Keratinocyte (primary cell): ENCODE data around the gene ADSL. TPM values are rescaled to one million over a fixed set of nuclear protein-coding genes. Genes with fewer than 3 reads are reported as not detected.

Experiments
- DNase-seq: peaks from one replicate; pipeline ENCODE4 v3.0.0-alpha.2; 2011; ENCODE audit warnings: low read depth, missing footprints, low spot score
- FAIRE-seq: peaks from 2 replicates; lab custom pipeline; 2011; peaks lifted over from hg19 to GRCh38; lab: Jason Lieb, UNC
- H2AFZ ChIP-seq: 2 replicates; pipeline ENCODE4 v1.6.0; 2012; ENCODE audit warnings: low read length, control low read depth, inconsistent platforms; ENCODE audit not compliant: control insufficient read depth
- H3K27ac ChIP-seq: 2 replicates; pipeline ENCODE4 v1.5.1; 2011; ENCODE audit warnings: low read length; ENCODE audit not compliant: control insufficient read depth, insufficient read depth
- H3K27me3 ChIP-seq: 3 replicates; pipeline ENCODE4 v1.6.0; 2011; ENCODE audit warnings: low read length; ENCODE audit not compliant: control insufficient read depth, insufficient read depth; ENCODE audit errors: extremely low read depth
- H3K36me3 ChIP-seq, 2 experiments: 2 replicates in 1 of 2; 3 replicates in 1 of 2; pipeline ENCODE4 v1.5.1; 2011; ENCODE audit warnings: low read length in 2 of 2, mild to moderate bottlenecking in 1 of 2; ENCODE audit not compliant: control insufficient read depth in 2 of 2, insufficient read depth in 2 of 2; ENCODE audit errors: extremely low read depth in 1 of 2
- H3K4me1 ChIP-seq: 3 replicates; pipeline ENCODE4 v1.5.1; 2011; ENCODE audit warnings: low read length; ENCODE audit not compliant: control insufficient read depth, insufficient read depth; ENCODE audit errors: extremely low read depth
- H3K4me2 ChIP-seq: 3 replicates; pipeline ENCODE4 v1.6.0; 2011; ENCODE audit warnings: low read depth, low read length; ENCODE audit not compliant: control insufficient read depth, insufficient read depth; ENCODE audit errors: extremely low read depth
- H3K4me3 ChIP-seq, 3 experiments: fragments of 200-600 bp in 1 of 3; sonication (generic) in 1 of 3; 2 replicates in 2 of 3; 3 replicates in 1 of 3; pipeline ENCODE4 v1.5.1; 2011 to 2016; ENCODE audit warnings: low read length in 3 of 3, mild to moderate bottlenecking in 3 of 3, control low read depth in 2 of 3, inconsistent platforms in 1 of 3, low read depth in 1 of 3, mixed read lengths in 1 of 3, mixed run types in 1 of 3, moderate library complexity in 1 of 3; ENCODE audit not compliant: control insufficient read depth in 2 of 3, insufficient read depth in 2 of 3; ENCODE audit errors: extremely low read depth in 1 of 3
- H3K79me2 ChIP-seq: 2 replicates; pipeline ENCODE4 v1.6.0; 2012; ENCODE audit warnings: low read length; ENCODE audit not compliant: control insufficient read depth, insufficient read depth
- H3K9ac ChIP-seq: 3 replicates; pipeline ENCODE4 v1.6.0; 2011; ENCODE audit warnings: low read length; ENCODE audit not compliant: control insufficient read depth, insufficient read depth; ENCODE audit errors: extremely low read depth
- H3K9me1 ChIP-seq: 3 replicates; pipeline ENCODE4 v1.6.0; 2011; ENCODE audit warnings: low read length; ENCODE audit not compliant: control insufficient read depth, insufficient read depth; ENCODE audit errors: extremely low read depth
- H3K9me3 ChIP-seq: 2 replicates; pipeline ENCODE4 v1.5.1; 2012; ENCODE audit warnings: low read depth, low read length; ENCODE audit not compliant: control insufficient read depth
- H4K20me1 ChIP-seq: 3 replicates; pipeline ENCODE4 v1.6.0; 2011; ENCODE audit warnings: low read length; ENCODE audit not compliant: control insufficient read depth, insufficient read depth; ENCODE audit errors: extremely low read depth
- EZH2 ChIP-seq: IDR thresholded peaks from one replicate; pipeline ENCODE4 v1.6.1; 2012; ENCODE audit warnings: inconsistent platforms, mild to moderate bottlenecking, low read length, moderate library complexity
- dilution Hi-C: fragments of 300-500 bp; cut with MboI; formaldehyde crosslinking; loops from one replicate; pipeline ENCODE4 v1.7.0; 2020; ENCODE audit warnings: low sequenced_read_pairs; ENCODE audit not compliant: extremely low pct_ligation_motif_present
- polyA plus RNA-seq, 5 experiments: library from polyadenylated mRNA; depleted of rRNA in 3 of 5; stranded (reverse) in 3 of 5; stranded (forward) in 1 of 5; unstranded in 1 of 5; fragments of >200 nt; gene quantifications; 1 replicate in 1 of 5; 2 replicates in 3 of 5; 3 replicates in 1 of 5; pipeline versions ENCODE4 v1.2.1 to v1.2.3, GENCODE V29; 2011 to 2012; ENCODE audit warnings: missing spikeins in 2 of 5, low read depth in 1 of 5, low replicate concordance in 1 of 5
- TF ChIP-seq, protein P1 (sequence below), 3 experiments: IDR thresholded peaks in 1 of 3; conservative IDR thresholded peaks in 1 of 3; optimal IDR thresholded peaks in 1 of 3; 2 replicates in 2 of 3; 3 replicates in 1 of 3; pipeline versions ENCODE3 to v1.5.1; 2011; ENCODE audit warnings: low read length in 3 of 3, mild to moderate bottlenecking in 3 of 3, moderate library complexity in 2 of 3, control low read depth in 1 of 3, inconsistent platforms in 1 of 3; ENCODE audit not compliant: insufficient read depth in 2 of 3; ENCODE audit errors: extremely low read depth in 1 of 3

The ADSL gene
- polyA plus RNA-seq, 1 donor (not counting 4 experiments of a cell fraction or from before 2014, with no cell fraction given) = 96.1 TPM

DNA sequence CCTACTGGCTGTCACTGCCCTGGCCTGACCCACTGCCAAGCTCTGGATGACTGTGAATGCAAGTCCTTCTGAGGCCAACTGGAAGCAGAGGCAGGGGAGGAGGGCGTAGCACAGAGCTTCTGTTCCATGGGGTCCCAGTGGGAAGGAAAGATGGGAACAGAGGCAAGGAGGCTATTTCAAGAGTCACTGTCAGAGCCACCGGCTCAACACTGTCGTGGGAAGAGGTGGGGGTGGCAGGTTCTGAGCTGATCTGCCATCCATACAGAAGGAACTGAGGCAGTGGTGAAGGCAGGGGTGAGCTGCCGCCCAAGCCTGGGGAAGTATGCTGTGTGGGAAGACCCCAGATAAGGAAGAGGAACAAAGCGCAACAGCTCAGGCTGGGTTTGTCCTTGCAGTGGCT is 78.8 kb downstream of the ADSL start:
- dilution Hi-C loops = no loop called here
- H3K4me3 ChIP-seq = no peak overlapping the region
- no peak overlapping the region for H3K4me2 ChIP-seq
- no peak overlapping the region for H3K9ac ChIP-seq
- H4K20me1 ChIP-seq = peaks cover 3% of the 10 kb centered on the region
- H3K27ac ChIP-seq = no peak overlapping the region
- H3K9me3 ChIP-seq = no peaks in the 10 kb centered on the region
- DNase-seq = no peak
- H3K9me1 ChIP-seq = no peaks in the 10 kb centered on the region
- no peak overlapping the region for H2AFZ ChIP-seq
- H3K27me3 ChIP-seq = no peaks in the 10 kb centered on the region
- FAIRE-seq = no peak
- TF ChIP-seq, protein P1, sequence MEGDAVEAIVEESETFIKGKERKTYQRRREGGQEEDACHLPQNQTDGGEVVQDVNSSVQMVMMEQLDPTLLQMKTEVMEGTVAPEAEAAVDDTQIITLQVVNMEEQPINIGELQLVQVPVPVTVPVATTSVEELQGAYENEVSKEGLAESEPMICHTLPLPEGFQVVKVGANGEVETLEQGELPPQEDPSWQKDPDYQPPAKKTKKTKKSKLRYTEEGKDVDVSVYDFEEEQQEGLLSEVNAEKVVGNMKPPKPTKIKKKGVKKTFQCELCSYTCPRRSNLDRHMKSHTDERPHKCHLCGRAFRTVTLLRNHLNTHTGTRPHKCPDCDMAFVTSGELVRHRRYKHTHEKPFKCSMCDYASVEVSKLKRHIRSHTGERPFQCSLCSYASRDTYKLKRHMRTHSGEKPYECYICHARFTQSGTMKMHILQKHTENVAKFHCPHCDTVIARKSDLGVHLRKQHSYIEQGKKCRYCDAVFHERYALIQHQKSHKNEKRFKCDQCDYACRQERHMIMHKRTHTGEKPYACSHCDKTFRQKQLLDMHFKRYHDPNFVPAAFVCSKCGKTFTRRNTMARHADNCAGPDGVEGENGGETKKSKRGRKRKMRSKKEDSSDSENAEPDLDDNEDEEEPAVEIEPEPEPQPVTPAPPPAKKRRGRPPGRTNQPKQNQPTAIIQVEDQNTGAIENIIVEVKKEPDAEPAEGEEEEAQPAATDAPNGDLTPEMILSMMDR (optimal IDR thresholded peaks at IDR 0.05 in 1 of 3, IDR thresholded peaks at IDR 0.05 in 1 of 3, conservative IDR thresholded peaks at IDR 0.05 in 1 of 3; ENCODE audit: extremely low read depth in 1 of 3, insufficient read depth in 2 of 3, low read length in 3 of 3) = no peak
- no peaks in the 10 kb centered on the region for H3K4me1 ChIP-seq
- peaks cover 72 to 79% of the 10 kb centered on the region in 2 experiments for H3K36me3 ChIP-seq
- no peaks in the 10 kb centered on the region for H3K79me2 ChIP-seq

DNA sequence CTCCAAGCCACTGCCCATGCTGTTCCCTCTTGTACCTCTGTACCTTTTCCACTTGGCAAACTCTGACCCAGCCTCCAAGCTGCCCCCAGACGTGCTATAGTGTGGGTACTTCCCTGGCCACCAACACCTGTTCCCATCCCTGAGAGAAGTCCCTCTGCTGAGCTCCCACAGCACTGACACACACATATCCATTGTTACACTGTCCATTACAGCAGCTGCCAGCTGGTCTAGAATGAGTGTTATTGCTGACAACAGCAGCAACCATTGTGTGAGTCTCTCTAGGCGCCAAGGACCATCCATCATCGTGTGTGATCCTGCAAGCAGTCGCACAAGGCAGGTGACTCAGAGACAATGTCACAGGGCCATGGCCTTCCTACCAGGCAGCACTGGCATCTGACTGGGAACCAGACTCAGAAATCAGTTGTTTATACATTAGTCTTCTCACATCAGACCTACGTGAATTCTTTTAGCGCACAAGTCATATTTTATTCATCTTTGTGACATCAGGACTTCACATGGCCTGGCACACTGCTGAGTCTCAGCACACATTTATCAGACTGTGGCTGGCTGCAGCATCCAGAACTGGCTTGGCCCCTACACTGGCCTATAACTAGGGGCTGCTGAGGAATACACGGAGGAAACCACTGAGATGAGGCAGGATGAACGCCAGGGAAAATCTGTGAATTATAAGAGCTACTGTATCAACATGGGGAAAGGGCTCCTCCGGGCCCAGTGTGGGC is 80.5 kb downstream of the ADSL start:
- no peaks in the 10 kb centered on the region for H3K27me3 ChIP-seq
- no peak overlapping the region for H3K4me3 ChIP-seq
- FAIRE-seq (no peak), DNase-seq (no peak)
- TF ChIP-seq EZH2 = no peak
- TF ChIP-seq, protein P1 (optimal IDR thresholded peaks at IDR 0.05 in 1 of 3, IDR thresholded peaks at IDR 0.05 in 1 of 3, conservative IDR thresholded peaks at IDR 0.05 in 1 of 3; ENCODE audit: extremely low read depth in 1 of 3, insufficient read depth in 2 of 3, low read length in 3 of 3) = no peak
- no peak overlapping the region for H3K9ac ChIP-seq
- dilution Hi-C loops = no loop called here
- H3K79me2 ChIP-seq = no peaks in the 10 kb centered on the region
- H4K20me1 ChIP-seq = peaks cover 3% of the 10 kb centered on the region
- no peaks in the 10 kb centered on the region for H3K9me1 ChIP-seq
- H2AFZ ChIP-seq = no peak overlapping the region
- H3K9me3 ChIP-seq = no peaks in the 10 kb centered on the region
- no peaks in the 10 kb centered on the region for H3K4me1 ChIP-seq
- H3K4me2 ChIP-seq = no peak overlapping the region
- no peak overlapping the region for H3K27ac ChIP-seq
- peaks cover 67 to 75% of the 10 kb centered on the region in 2 experiments for H3K36me3 ChIP-seq
